Retinal pigment epithelial cell (primary cell): ENCODE measurements around the gene WDR5.

Experiments used
- DNase-seq: peaks from one replicate; pipeline ENCODE4 v3.0.0-alpha.2; 2010; ENCODE audit warnings: low read depth
- H3K4me3 ChIP-seq: 2 replicates; pipeline ENCODE4 v1.5.1; 2011; ENCODE audit warnings: mild to moderate bottlenecking, low read length, control low read depth, moderate library complexity
- TF ChIP-seq, protein P1 (sequence below): conservative IDR thresholded peaks from 2 replicates; pipeline ENCODE4 v1.5.1; 2011; ENCODE audit warnings: low read depth, low read length, control low read depth, inconsistent platforms

WDR5 gene

GRCh38 chr9:134190232-134191121, 54.6 kb downstream of the WDR5 start:
- TF ChIP-seq, protein P1, sequence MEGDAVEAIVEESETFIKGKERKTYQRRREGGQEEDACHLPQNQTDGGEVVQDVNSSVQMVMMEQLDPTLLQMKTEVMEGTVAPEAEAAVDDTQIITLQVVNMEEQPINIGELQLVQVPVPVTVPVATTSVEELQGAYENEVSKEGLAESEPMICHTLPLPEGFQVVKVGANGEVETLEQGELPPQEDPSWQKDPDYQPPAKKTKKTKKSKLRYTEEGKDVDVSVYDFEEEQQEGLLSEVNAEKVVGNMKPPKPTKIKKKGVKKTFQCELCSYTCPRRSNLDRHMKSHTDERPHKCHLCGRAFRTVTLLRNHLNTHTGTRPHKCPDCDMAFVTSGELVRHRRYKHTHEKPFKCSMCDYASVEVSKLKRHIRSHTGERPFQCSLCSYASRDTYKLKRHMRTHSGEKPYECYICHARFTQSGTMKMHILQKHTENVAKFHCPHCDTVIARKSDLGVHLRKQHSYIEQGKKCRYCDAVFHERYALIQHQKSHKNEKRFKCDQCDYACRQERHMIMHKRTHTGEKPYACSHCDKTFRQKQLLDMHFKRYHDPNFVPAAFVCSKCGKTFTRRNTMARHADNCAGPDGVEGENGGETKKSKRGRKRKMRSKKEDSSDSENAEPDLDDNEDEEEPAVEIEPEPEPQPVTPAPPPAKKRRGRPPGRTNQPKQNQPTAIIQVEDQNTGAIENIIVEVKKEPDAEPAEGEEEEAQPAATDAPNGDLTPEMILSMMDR: no peak

GRCh38 chr9:134191455-134192209, 55.8 kb downstream of the WDR5 start:
- H3K4me3 ChIP-seq: no peak overlapping the region
- TF ChIP-seq, protein P1: no peak
- no peak for DNase-seq

More at GRCh38 chr9:134190232-134191121, 54.6 kb downstream of the WDR5 start:
- H3K4me3 ChIP-seq: no peak overlapping the region
- DNase-seq: no peak

GRCh38 chr9:134192311-134192950, 56.5 kb downstream of the WDR5 start:
- no peak overlapping the region for H3K4me3 ChIP-seq
- TF ChIP-seq, protein P1: no peak

GRCh38 chr9:134192951-134193731, 57.3 kb downstream of the WDR5 start:
- TF ChIP-seq, protein P1: no peak
- DNase-seq: no peak

More at GRCh38 chr9:134192311-134192950, 56.5 kb downstream of the WDR5 start:
- no peak for DNase-seq

DNA sequence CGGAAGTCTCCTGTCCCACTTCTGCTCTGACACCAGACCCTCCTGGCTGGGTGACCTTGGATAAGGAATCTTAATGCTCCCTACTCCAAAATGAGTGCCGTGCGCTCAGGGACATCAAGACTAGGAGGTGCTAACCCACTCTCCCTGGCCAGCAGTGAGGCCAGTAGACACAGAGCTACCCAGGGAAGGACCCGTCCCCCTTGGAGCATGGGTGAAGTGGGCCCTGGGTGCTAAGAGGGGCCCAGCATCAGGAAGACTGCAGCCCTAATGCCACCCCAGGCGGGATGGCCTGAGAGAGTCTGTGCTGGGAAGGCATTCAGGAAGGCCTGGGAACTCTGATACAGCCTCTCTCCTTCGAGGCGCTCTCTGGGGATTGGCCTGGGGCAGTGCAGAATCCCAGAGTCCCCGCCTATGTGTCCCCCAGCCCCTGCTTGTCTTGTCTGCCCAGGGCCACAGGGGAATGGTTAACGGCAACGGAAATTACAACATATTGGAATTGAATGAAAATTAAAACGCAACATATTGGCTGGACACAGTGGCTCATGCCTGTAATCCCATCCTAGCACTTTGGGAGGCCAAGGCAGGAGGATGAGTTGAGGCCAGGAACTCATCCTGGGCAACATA, 58.1 kb downstream of the WDR5 start:
- no peak overlapping the region for H3K4me3 ChIP-seq
- no peak for DNase-seq
- TF ChIP-seq, protein P1: no peak

More at GRCh38 chr9:134192951-134193731, 57.3 kb downstream of the WDR5 start:
- H3K4me3 ChIP-seq: no peak overlapping the region

- DNase-seq: no peak
- no peak overlapping the region for H3K4me3 ChIP-seq
- TF ChIP-seq, protein P1: no peak
Measured at GRCh38 chr9:134195558-134195957, 59.7 kb downstream of the WDR5 start.
